Bone marrow (tissue), 2 donors: ENCODE data around the gene CADM3.

Experiments
- DNase-seq, 2 donors: peaks; one replicate each; lab custom pipeline; 2025; lab: John Stamatoyannopoulos, UW

CADM3 gene

GRCh38 chr1:159207080-159207479 lies 35.7 kb downstream of the CADM3 start:
- no peak for DNase-seq

- no peak for DNase-seq
Observed at GRCh38 chr1:159207774-159208173, 36.4 kb downstream of the CADM3 start.

DNA sequence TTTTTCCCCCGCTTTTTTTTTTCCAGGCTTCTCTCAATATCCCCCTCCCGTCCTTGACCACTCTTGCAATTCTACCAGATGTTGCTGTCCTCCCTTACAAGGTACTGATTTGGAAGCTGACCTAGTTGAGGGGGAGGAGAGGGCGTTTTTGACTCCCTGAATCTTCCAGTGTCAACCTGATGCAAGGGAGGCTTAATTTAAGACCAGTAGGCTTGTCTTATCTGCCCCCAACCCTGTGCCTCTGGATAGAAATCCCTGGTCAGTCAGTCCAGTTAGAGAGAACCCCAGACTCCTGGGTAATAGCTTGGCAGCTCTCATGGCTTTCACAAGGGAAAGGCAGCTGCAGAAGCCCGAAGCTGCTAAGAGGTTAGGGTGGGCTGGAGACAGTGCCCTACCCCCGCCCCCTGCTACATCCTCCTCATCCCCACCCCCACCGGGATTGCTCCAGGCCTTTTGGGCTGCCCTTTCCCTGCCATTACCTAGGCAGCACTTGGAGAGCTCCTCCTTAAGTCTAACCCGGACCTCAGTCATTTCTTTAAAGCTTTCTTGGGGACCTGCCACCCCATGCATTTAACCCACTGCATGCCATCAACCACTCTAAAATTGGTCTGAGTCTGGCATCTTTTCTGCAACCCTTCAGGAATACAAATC lies 36.9 kb downstream of the CADM3 start:
- no peak for DNase-seq

GRCh38 chr1:159209061-159209460 lies 37.6 kb downstream of the CADM3 start:
- DNase-seq: no peak

DNA sequence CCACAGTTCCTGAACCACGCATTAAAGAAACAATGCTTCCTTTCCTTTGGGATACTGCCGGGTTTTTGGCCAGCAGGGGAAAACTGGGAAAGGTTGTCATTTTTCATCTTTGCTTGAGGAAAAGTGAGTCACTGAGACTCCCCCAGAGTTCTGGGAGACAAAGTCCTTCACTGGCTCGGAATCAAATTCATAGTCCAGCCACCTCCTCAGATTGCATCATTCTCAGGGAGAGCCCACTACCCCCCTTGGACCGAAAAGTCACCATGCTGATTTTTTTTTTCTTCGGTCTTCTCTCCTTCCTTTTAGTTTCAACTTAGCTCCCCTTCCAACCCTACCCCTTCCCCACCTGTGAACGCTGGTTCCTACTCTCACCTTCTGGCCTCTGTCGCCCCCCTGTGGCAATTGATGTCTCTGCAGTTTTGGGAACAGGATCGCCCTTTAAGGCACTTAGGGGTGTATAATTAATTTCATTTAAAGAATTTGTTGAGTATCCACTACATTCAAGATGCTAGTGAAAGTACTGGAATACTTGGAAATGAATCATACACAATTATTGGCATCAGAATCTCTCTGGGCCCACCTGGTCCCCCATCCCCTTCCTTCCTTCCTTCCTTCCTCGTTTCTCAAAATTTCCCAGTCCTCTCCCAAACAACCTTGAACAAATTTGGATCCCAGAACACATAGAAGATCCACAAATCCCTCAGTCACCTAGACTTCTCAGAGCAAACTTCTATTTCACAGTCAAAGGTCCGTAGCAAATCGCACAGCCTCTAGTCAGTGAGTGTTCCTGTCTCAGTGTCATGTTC lies 40.1 kb downstream of the CADM3 start:
- no peak for DNase-seq

DNA sequence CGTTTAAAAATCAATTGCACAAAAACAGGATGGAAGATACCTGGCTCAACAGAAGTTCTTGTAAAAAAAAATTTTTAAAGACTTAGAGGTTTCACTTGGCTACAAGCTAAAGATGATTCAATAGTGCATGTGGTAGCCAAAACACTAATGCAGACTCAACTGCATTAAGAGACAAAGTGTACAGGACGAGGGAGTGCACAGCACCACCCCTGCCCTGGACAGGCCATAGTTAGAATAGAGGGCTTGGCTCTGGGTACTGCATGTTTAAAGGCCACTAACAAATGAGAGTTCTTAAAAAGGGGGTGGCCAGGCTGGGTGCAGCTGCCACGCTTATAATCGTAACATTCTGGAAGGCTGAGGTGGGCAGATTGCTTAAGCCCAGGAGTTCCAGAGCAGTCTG lies 41.2 kb downstream of the CADM3 start:
- DNase-seq: no peak

- no peak for DNase-seq
Observed at GRCh38 chr1:159214149-159214760, 42.8 kb downstream of the CADM3 start.

- no peak for DNase-seq
Observed at GRCh38 chr1:159218649-159219636, 47.5 kb downstream of the CADM3 start.

- no peak for DNase-seq
Observed at GRCh38 chr1:159222075-159222865, 50.9 kb downstream of the CADM3 start.

DNA sequence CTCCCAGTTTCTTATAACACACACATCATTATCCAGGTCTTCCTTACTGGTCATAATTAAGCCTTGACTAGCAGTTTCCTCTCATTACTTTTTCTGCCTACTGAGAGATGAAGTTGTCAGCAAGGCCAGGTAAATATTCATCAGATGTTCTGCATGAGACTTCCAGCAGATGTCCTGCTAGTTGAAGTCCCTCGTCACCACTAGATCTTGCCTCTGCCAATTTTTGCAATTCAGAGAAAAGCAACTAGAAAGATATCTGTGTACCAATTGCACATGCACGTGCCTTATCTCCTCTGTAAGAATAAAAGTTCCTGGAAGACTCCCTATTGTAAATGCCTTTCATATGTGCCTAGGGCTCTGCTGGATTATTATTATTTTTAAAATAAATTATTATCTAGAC lies 51.6 kb downstream of the CADM3 start:
- DNase-seq: no peak

GRCh38 chr1:159228554-159228953 lies 57.1 kb downstream of the CADM3 start:
- no peak for DNase-seq

GRCh38 chr1:159229260-159229885 lies 58.0 kb downstream of the CADM3 start:
- no peak for DNase-seq

DNA sequence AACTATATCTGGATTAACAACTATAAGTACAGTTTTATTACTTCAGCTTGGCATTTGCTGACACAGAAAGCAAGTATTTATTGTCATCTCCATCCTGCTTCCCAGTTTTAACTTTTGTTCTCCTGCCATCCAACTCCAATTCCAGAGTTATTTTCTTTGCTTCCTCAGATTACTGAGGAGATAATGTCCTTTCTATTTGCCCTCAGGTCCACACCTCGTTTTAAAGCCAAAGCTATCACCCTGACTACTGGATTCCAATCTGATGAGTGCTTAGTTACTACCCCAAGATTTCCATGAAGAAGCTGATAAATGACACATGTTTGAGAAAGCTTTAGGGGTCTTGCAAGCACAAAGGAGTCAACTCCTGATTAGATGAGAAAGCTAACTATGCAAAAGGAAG lies 58.5 kb downstream of the CADM3 start:
- DNase-seq: no peak

GRCh38 chr1:159239551-159240220 lies 68.3 kb downstream of the CADM3 start:
- no peak for DNase-seq

- no peak for DNase-seq
Observed at GRCh38 chr1:159247266-159247665, 75.9 kb downstream of the CADM3 start.

DNA sequence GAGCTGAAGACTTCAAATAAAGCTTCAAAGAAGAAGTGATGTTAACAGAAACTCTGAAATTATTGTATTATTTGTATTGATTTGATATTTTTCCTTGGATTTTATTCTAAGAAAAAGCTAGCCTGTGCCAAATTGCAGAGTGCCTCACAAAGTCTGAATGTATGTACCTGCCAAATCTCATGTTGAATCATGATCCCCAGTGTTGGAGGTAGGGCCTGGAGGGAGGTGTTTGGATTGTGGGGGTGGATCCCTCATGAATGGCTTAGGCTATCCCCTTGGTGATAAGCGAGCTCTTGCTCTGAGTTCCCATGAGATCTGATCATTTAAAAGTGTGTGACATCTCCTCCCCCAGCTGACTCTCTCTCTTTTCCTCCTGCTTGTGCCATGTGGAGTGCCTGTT lies 76.9 kb downstream of the CADM3 start:
- DNase-seq: no peak

- DNase-seq: no peak
Observed at GRCh38 chr1:159250638-159251216, 79.3 kb downstream of the CADM3 start.
